ENCODE data around the gene PDLIM1.
A peak's percentile ranks its signal among the peaks of the same experiment; 100 is the strongest.

Gene PDLIM1

GRCh38 chr10:95264227-95265051 lies 26.4 kb downstream of the PDLIM1 start:
- no peak for ATAC-seq
- TF ChIP-seq TOX (CRISPR knock-in tag; IDR thresholded peaks at IDR 0.05; ENCODE audit: borderline replicate concordance) (no peak), PATZ1 (CRISPR knock-in tag; IDR thresholded peaks at IDR 0.05; ENCODE audit: borderline replicate concordance) (no peak), POU6F1 (CRISPR knock-in tag; IDR thresholded peaks at IDR 0.05; ENCODE audit: borderline replicate concordance, low read depth) (no peak), TSHZ2 (CRISPR knock-in tag; IDR thresholded peaks at IDR 0.05) (no peak), CSRNP3 (CRISPR knock-in tag; IDR thresholded peaks at IDR 0.05) (no peak), ISL1 (CRISPR knock-in tag; IDR thresholded peaks at IDR 0.05) (0 out of 2 replicates have a peak, but pooled peaks have one; percentile 19), ZNF8 (CRISPR knock-in tag; IDR thresholded peaks at IDR 0.05) (no peak), CSDC2 (CRISPR knock-in tag; IDR thresholded peaks at IDR 0.05) (no peak), ZNF565 (CRISPR knock-in tag; conservative IDR thresholded peaks at IDR 0.05; ENCODE audit: low read depth) (no peak)

- no peak for TF ChIP-seq SNAI2 (CRISPR knock-in tag; IDR thresholded peaks at IDR 0.05)
- no peak for ATAC-seq
Measured at GRCh38 chr10:95263864-95264226, 27.0 kb downstream of the PDLIM1 start.

GRCh38 chr10:95262763-95263518 lies 27.9 kb downstream of the PDLIM1 start:
- ATAC-seq: no peak
- TF ChIP-seq TCF4 (CRISPR knock-in tag; IDR thresholded peaks at IDR 0.05; ENCODE audit: borderline replicate concordance) (no peak), OSR1 (CRISPR knock-in tag; IDR thresholded peaks at IDR 0.05) (no peak), TSHZ2 (CRISPR knock-in tag; IDR thresholded peaks at IDR 0.05) (no peak), CSRNP3 (CRISPR knock-in tag; IDR thresholded peaks at IDR 0.05) (no peak), RARB (CRISPR knock-in tag; IDR thresholded peaks at IDR 0.05) (no peak), PPARA (CRISPR knock-in tag; IDR thresholded peaks at IDR 0.05; ENCODE audit: borderline replicate concordance) (no peak), CSDC2 (CRISPR knock-in tag; IDR thresholded peaks at IDR 0.05) (no peak)
